Upper lobe of left lung (tissue), 4 donors: ENCODE data around the gene C14orf119.

Source experiments
- EP300 ChIP-seq, 4 donors: sonication (generic); formaldehyde crosslinking; IDR thresholded peaks; one replicate each; pipeline ENCODE4 v1.5.1; 2017; ENCODE audit warnings: antibody characterized with exemption in 4 of 4, control low read depth in 2 of 4
- POLR2A ChIP-seq, 4 donors: fragments of 450-650 bp; IDR thresholded peaks; one replicate each; pipeline ENCODE4 v1.5.1; 2016 to 2017; ENCODE audit warnings: antibody characterized with exemption in 4 of 4, mild to moderate bottlenecking in 2 of 4
- POLR2AphosphoS5 ChIP-seq, 2 donors: sonication (generic); formaldehyde crosslinking; IDR thresholded peaks; one replicate each; pipeline ENCODE4 v1.5.1; 2017; ENCODE audit warnings: antibody characterized with exemption in 2 of 2
- TF ChIP-seq, protein P1 (sequence below), 6 experiments: fragments of 450-650 bp in 4 of 6; fragments of 200-600 bp in 2 of 6; sonication (generic) in 2 of 6; IDR thresholded peaks; one replicate each; pipeline ENCODE4 v1.5.1; 2016 to 2019; ENCODE audit warnings: antibody characterized with exemption in 6 of 6

DNA sequence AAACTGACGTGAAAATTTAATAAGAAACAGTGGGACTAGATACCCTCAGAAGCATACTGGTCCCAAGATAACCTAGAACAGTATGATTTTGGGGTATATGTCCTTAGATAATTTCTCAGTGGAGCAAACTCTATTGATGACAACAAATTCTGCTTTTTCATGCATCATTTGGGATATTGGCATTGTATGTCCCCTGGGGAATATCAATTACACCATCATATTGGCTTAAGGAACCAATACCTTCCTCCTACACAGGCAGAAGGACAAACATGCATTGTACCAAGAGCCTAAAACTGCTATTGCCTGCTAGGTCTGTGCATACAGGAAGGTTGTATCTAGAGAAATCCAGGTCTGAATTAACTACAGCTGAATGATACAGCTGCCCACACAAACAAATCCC, 20.4 kb upstream of the C14orf119 start:
- no peak for TF ChIP-seq EP300 (IDR thresholded peaks at IDR 0.05)
- TF ChIP-seq POLR2A (IDR thresholded peaks at IDR 0.05): no peak
- TF ChIP-seq POLR2AphosphoS5 (IDR thresholded peaks at IDR 0.05): no peak
- TF ChIP-seq, protein P1, sequence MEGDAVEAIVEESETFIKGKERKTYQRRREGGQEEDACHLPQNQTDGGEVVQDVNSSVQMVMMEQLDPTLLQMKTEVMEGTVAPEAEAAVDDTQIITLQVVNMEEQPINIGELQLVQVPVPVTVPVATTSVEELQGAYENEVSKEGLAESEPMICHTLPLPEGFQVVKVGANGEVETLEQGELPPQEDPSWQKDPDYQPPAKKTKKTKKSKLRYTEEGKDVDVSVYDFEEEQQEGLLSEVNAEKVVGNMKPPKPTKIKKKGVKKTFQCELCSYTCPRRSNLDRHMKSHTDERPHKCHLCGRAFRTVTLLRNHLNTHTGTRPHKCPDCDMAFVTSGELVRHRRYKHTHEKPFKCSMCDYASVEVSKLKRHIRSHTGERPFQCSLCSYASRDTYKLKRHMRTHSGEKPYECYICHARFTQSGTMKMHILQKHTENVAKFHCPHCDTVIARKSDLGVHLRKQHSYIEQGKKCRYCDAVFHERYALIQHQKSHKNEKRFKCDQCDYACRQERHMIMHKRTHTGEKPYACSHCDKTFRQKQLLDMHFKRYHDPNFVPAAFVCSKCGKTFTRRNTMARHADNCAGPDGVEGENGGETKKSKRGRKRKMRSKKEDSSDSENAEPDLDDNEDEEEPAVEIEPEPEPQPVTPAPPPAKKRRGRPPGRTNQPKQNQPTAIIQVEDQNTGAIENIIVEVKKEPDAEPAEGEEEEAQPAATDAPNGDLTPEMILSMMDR (IDR thresholded peaks at IDR 0.05): no peak
